Fibroblast of skin of back (primary cell): ENCODE results near the gene CLDN14. TPM values are rescaled to one million over a fixed set of nuclear protein-coding genes. Genes with fewer than 3 reads are reported as not detected.

Experiments used
- DNase-seq: peaks from one replicate; pipeline ENCODE4 v3.0.0-alpha.2; 2013
- polyA plus RNA-seq, 2 experiments: library from polyadenylated mRNA; unstranded; fragments of 120-200 nt; gene quantifications; one replicate each; pipeline ENCODE4 v1.2.1, GENCODE V29; 2013; ENCODE audit not compliant: insufficient read length in 2 of 2

CLDN14 gene
- 0.36 TPM for polyA plus RNA-seq (2013, experiment 1 of 2; ENCODE audit: insufficient read length)
- polyA plus RNA-seq (2013, experiment 2 of 2; ENCODE audit: insufficient read length), result 0.30 TPM

- no peak for DNase-seq
These were observed at the start of gene CLDN14 for GRCh38 chr21:36479415-36480402. Gene CLDN14 (minus strand): TSS chr21:36480122. CDS start chr21:36461695, 18,427 bp downstream.

- no peak for DNase-seq
These were observed 48.8 kb upstream of the CLDN14 start for GRCh38 chr21:36528716-36529115.

GRCh38 chr21:36527317-36527716 lies 47.4 kb upstream of the CLDN14 start:
- no peak for DNase-seq

GRCh38 chr21:36526104-36526503 lies 46.2 kb upstream of the CLDN14 start:
- no peak for DNase-seq

- DNase-seq, result no peak
These were observed 44.6 kb upstream of the CLDN14 start for GRCh38 chr21:36524477-36524876.

GRCh38 chr21:36522219-36522808 lies 42.4 kb upstream of the CLDN14 start:
- DNase-seq, result no peak

- no peak for DNase-seq
These were observed 39.1 kb upstream of the CLDN14 start for GRCh38 chr21:36518883-36519492.

- DNase-seq, result no peak
These were observed 37.6 kb upstream of the CLDN14 start for GRCh38 chr21:36517366-36518075.

- no peak for DNase-seq
These were observed 36.4 kb upstream of the CLDN14 start for GRCh38 chr21:36516281-36516680.

- no peak for DNase-seq
These were observed 33.5 kb upstream of the CLDN14 start for GRCh38 chr21:36513430-36513829.

GRCh38 chr21:36512971-36513370 lies 33.0 kb upstream of the CLDN14 start:
- DNase-seq, result no peak

GRCh38 chr21:36511484-36512220 lies 31.7 kb upstream of the CLDN14 start:
- no peak for DNase-seq

- DNase-seq, result no peak
These were observed 31.0 kb upstream of the CLDN14 start for GRCh38 chr21:36510911-36511310.

- DNase-seq, result no peak
These were observed 30.2 kb upstream of the CLDN14 start for GRCh38 chr21:36509973-36510664.

- no peak for DNase-seq
These were observed 29.0 kb upstream of the CLDN14 start for GRCh38 chr21:36508948-36509347.

GRCh38 chr21:36507397-36508018 lies 27.6 kb upstream of the CLDN14 start:
- DNase-seq, result no peak

GRCh38 chr21:36506482-36506881 lies 26.6 kb upstream of the CLDN14 start:
- no peak for DNase-seq

- DNase-seq, result peak; percentile 50
These were observed 24.4 kb upstream of the CLDN14 start for GRCh38 chr21:36504067-36505058.

- DNase-seq, result no peak
These were observed 22.4 kb upstream of the CLDN14 start for GRCh38 chr21:36502365-36502764.

GRCh38 chr21:36501589-36501892 lies 21.6 kb upstream of the CLDN14 start:
- no peak for DNase-seq
